Measurements from ENCODE around the gene STRN. TPM values are rescaled to one million over a fixed set of nuclear protein-coding genes. Genes with fewer than 3 reads are reported as not detected.

The STRN gene
- total and polyA plus RNA-seq, 12 donors: 2.6 to 36.9 (median 18.1) TPM

DNA sequence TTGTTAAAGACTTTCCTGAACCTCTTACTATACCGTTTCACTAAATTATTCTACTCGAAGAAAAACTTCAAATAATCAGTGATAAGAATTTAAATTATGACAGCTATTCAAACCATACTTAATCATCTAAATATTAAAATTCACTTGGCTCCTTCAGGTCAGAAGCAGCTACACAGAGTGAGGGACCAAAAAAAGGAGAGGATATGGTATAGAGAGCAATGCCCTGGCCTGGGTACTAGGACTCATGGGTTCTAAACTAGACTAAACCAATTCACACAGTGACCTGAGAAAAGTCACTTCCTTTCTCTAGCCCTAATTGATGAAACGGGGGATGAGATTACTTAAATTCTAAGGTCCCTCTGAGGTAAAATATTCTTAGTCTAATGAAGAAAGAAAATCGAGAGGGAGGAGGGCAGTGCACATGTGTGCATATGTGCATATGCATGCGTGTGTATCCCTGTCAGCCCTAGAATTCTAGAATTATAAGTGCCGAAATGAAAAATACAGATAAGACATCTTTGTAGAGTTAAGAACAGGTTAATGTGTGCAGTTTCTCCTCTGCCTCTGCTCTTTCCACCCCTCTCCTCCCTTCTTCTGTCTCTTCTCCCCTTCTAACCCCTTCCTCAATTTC lies 11.2 kb downstream of the STRN start:
- TF ChIP-seq, protein P1, sequence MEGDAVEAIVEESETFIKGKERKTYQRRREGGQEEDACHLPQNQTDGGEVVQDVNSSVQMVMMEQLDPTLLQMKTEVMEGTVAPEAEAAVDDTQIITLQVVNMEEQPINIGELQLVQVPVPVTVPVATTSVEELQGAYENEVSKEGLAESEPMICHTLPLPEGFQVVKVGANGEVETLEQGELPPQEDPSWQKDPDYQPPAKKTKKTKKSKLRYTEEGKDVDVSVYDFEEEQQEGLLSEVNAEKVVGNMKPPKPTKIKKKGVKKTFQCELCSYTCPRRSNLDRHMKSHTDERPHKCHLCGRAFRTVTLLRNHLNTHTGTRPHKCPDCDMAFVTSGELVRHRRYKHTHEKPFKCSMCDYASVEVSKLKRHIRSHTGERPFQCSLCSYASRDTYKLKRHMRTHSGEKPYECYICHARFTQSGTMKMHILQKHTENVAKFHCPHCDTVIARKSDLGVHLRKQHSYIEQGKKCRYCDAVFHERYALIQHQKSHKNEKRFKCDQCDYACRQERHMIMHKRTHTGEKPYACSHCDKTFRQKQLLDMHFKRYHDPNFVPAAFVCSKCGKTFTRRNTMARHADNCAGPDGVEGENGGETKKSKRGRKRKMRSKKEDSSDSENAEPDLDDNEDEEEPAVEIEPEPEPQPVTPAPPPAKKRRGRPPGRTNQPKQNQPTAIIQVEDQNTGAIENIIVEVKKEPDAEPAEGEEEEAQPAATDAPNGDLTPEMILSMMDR (IDR thresholded peaks at IDR 0.05): no peak
- TF ChIP-seq POLR2A (IDR thresholded peaks at IDR 0.05): no peak
- Histone ChIP-seq H3K27me3 (no peaks in the 10 kb centered on the region), H3K4me1 (replicated peaks in 1 of 2) (peaks cover 18 to 31% of the 10 kb centered on the region in 2 donors), H3K27ac (no peak overlapping the region), H3K4me3 (no peak overlapping the region), H3K9me3 (replicated peaks in 1 of 3) (peaks cover 0 to 2% (median 0%) of the 10 kb centered on the region in 3 donors), H3K36me3 (replicated peaks in 1 of 2) (no peaks in the 10 kb centered on the region)
- intact Hi-C loops (cut with DNase I): no loop called here
- 64 to 72% (median 70%) methylated on average over 6 of the region's 6 CpGs for WGBS, 4 donors
- DNase-seq: no peak

DNA sequence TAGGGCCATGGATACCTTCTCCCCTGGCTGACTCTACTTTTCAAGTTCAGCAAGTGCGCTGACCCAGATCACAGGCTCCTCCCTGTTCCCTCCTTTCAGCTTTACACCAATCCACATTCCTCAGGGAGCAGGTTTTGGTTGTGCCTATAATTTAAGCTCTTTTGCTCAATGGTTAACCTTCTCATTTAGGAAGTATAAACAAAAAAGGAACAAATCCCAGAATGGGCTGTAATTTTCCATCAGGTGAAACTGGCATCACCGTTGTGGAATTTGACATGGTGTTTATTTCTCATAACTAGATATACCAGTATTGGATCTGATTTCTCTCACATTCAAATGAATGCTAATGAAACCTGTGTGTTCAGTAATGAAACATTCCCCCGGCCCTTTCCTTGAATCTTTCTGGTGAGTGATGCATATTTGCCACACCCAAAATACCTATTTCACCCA lies 13.6 kb downstream of the STRN start:
- H3K27ac ChIP-seq: peak overlapping the region in 3 of 5 donors; percentile 13 to 28 (median 24)
- H3K9me3 ChIP-seq (replicated peaks in 1 of 3): peaks cover 0 to 2% (median 0%) of the 10 kb centered on the region in 3 donors
- intact Hi-C loops (cut with DNase I): no loop called here
- TF ChIP-seq, protein P1 (IDR thresholded peaks at IDR 0.05): no peak
- no peak for TF ChIP-seq POLR2A (IDR thresholded peaks at IDR 0.05)
- no peaks in the 10 kb centered on the region for H3K36me3 ChIP-seq (replicated peaks in 1 of 2)
- peaks cover 18 to 30% of the 10 kb centered on the region in 2 donors for H3K4me1 ChIP-seq (replicated peaks in 1 of 2)
- no peaks in the 10 kb centered on the region for H3K27me3 ChIP-seq
- H3K4me3 ChIP-seq: no peak overlapping the region
- 76 to 81% (median 79%) methylated on average over 3 of the region's 3 CpGs for WGBS, 4 donors
- DNase-seq: peak in 1 of 7 donors; percentile 12

- Histone ChIP-seq H3K36me3 (replicated peaks in 1 of 2) (no peaks in the 10 kb centered on the region), H3K4me3 (no peak overlapping the region), H3K27me3 (no peaks in the 10 kb centered on the region), H3K4me1 (replicated peaks in 1 of 2) (peaks cover 18 to 27% of the 10 kb centered on the region in 2 donors), H3K27ac (peak overlapping the region in 2 of 5 donors; percentile 4 to 47), H3K9me3 (replicated peaks in 1 of 3) (peaks cover 0 to 2% (median 0%) of the 10 kb centered on the region in 3 donors)
- DNase-seq: peak in 1 of 7 donors; percentile 5
- no peak for TF ChIP-seq POLR2A (IDR thresholded peaks at IDR 0.05)
- TF ChIP-seq, protein P1 (IDR thresholded peaks at IDR 0.05): no peak
- WGBS, 4 donors: 79 to 88% (median 86%) methylated on average over 7 of the region's 7 CpGs
- intact Hi-C loops (cut with DNase I): no loop called here
Measured at GRCh38 chr2:36951574-36951973, 14.8 kb downstream of the STRN start.

- no peaks in the 10 kb centered on the region for H3K36me3 ChIP-seq (replicated peaks in 1 of 2)
- intact Hi-C loops (cut with DNase I): no loop called here
- peak overlapping the region in 1 of 5 donors; percentile 47 for H3K27ac ChIP-seq
- no peak for DNase-seq
- peaks cover 0 to 2% (median 0%) of the 10 kb centered on the region in 3 donors for H3K9me3 ChIP-seq (replicated peaks in 1 of 3)
- TF ChIP-seq POLR2A (IDR thresholded peaks at IDR 0.05): no peak
- TF ChIP-seq, protein P1 (IDR thresholded peaks at IDR 0.05): no peak
- no peak overlapping the region for H3K4me3 ChIP-seq
- peaks cover 18 to 22% of the 10 kb centered on the region in 2 donors for H3K4me1 ChIP-seq (replicated peaks in 1 of 2)
- H3K27me3 ChIP-seq: no peaks in the 10 kb centered on the region
- WGBS, 4 donors: 73 to 93% (median 85%) methylated on average over 2 of the region's 2 CpGs
Measured at GRCh38 chr2:36951027-36951518, 15.3 kb downstream of the STRN start.
